ENCODE measurements around the gene CEP19.

Gene CEP19

GRCh38 chr3:196711838-196712513 is at the start of gene CEP19, which contains the start of gene PIGX (continued):
- no peak for TF ChIP-seq KLF16 (tag by site-specific recombination; IDR thresholded peaks at IDR 0.05)
- no peak for TF ChIP-seq ZNF133 (tag by site-specific recombination; IDR thresholded peaks at IDR 0.05)
- TF ChIP-seq ZNF274 (IDR thresholded peaks at IDR 0.05; ENCODE audit: low read length) = no peak
- no peak for TF ChIP-seq ZNF274 (tag by site-specific recombination; IDR thresholded peaks at IDR 0.05; ENCODE audit: borderline replicate concordance)
- TF ChIP-seq ZNF513 (tag by site-specific recombination; IDR thresholded peaks at IDR 0.05) = no peak
- no peak for TF ChIP-seq ZNF585B (tag by site-specific recombination; IDR thresholded peaks at IDR 0.05)
- TF ChIP-seq ZBTB6 (tag by site-specific recombination; IDR thresholded peaks at IDR 0.05) = no peak
- no peak for TF ChIP-seq ZNF645 (tag by site-specific recombination; IDR thresholded peaks at IDR 0.05)
- peak; percentile 86 for TF ChIP-seq ZBTB26 (tag by site-specific recombination; optimal IDR thresholded peaks at IDR 0.05)
- no peak for TF ChIP-seq ZNF280D (tag by site-specific recombination; IDR thresholded peaks at IDR 0.05)
- TF ChIP-seq TSHZ1 (tag by site-specific recombination; IDR thresholded peaks at IDR 0.05; ENCODE audit: borderline replicate concordance) = no peak
- TF ChIP-seq REPIN1 (tag by site-specific recombination; IDR thresholded peaks at IDR 0.05; ENCODE audit: low read depth) = no peak
- TF ChIP-seq YY1 (tag by site-specific recombination; IDR thresholded peaks at IDR 0.05) = no peak
- no peak for TF ChIP-seq ZNF473 (tag by site-specific recombination; IDR thresholded peaks at IDR 0.05)
- TF ChIP-seq ZNF777 (tag by site-specific recombination; IDR thresholded peaks at IDR 0.05; ENCODE audit: borderline replicate concordance) = no peak
- no peak for TF ChIP-seq RBAK (tag by site-specific recombination; IDR thresholded peaks at IDR 0.05)
- TF ChIP-seq ZNF202 (tag by site-specific recombination; IDR thresholded peaks at IDR 0.05; ENCODE audit: borderline replicate concordance) = no peak
- TF ChIP-seq ZNF394 (tag by site-specific recombination; IDR thresholded peaks at IDR 0.05; ENCODE audit: borderline replicate concordance) = no peak
- no peak for TF ChIP-seq ZNF169 (tag by site-specific recombination; IDR thresholded peaks at IDR 0.05)
- no peak for TF ChIP-seq ZNF121 (tag by site-specific recombination; IDR thresholded peaks at IDR 0.05)
- peak; percentile 78 for TF ChIP-seq ZBTB17 (tag by site-specific recombination; IDR thresholded peaks at IDR 0.05)
- TF ChIP-seq ZNF214 (tag by site-specific recombination; IDR thresholded peaks at IDR 0.05; ENCODE audit: borderline replicate concordance) = no peak
- TF ChIP-seq ZNF350 (tag by site-specific recombination; IDR thresholded peaks at IDR 0.05) = no peak
- TF ChIP-seq ZNF157 (tag by site-specific recombination; IDR thresholded peaks at IDR 0.05) = no peak
- peak; percentile 13 for TF ChIP-seq ZNF341 (tag by site-specific recombination; IDR thresholded peaks at IDR 0.05; ENCODE audit: low read depth)
- peak; percentile 36; the same call in 1 of the 2 replicates for TF ChIP-seq IKZF3 (tag by site-specific recombination; IDR thresholded peaks at IDR 0.05)
- no peak for TF ChIP-seq ZNF830 (tag by site-specific recombination; IDR thresholded peaks at IDR 0.05; ENCODE audit: low read depth)
- TF ChIP-seq ZBTB7A (tag by site-specific recombination; IDR thresholded peaks at IDR 0.05; ENCODE audit: low read depth) = no peak
- no peak for TF ChIP-seq ZNF211 (tag by site-specific recombination; IDR thresholded peaks at IDR 0.05; ENCODE audit: low read depth)

Data from HEK293 (cell line).